Measurements from ENCODE around the gene SERPINE2. TPM values are rescaled to one million over a fixed set of nuclear protein-coding genes. Genes with fewer than 3 reads are reported as not detected.

SERPINE2 gene
- total RNA-seq, 4 donors from 2014 or later, result 7.0 to 16.5 (median 10.0) TPM

DNA sequence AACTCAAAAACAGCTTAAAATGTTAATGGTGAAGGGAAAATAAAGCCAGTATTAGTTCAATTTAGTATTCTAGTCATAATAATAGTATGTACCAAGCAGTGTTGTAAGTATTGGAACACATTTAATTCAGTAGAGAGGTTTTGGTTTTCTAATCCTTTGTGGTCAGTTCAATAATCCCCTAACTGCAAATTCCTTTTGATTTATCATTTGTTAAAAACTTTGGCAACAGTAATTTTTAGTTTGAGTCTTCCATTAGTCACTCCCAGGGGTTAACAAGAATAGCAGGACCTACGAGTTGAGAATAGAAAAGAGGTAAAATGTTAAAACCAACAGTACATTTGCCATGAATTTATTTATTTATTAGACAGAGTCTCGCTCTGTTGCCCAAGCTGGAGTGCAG lies 71.1 kb downstream of the SERPINE2 start:
- no peak overlapping the region for H3K4me3 ChIP-seq
- H3K9me3 ChIP-seq, result no peaks in the 10 kb centered on the region
- H3K4me1 ChIP-seq, result no peaks in the 10 kb centered on the region
- WGBS, result 82% methylated on average over 2 of the region's 2 CpGs
- no peaks in the 10 kb centered on the region for H3K27me3 ChIP-seq
- no peak for DNase-seq (ENCODE audit: low spot score in 2 of 2)
- no peak overlapping the region for H3K27ac ChIP-seq
- TF ChIP-seq, protein P1, sequence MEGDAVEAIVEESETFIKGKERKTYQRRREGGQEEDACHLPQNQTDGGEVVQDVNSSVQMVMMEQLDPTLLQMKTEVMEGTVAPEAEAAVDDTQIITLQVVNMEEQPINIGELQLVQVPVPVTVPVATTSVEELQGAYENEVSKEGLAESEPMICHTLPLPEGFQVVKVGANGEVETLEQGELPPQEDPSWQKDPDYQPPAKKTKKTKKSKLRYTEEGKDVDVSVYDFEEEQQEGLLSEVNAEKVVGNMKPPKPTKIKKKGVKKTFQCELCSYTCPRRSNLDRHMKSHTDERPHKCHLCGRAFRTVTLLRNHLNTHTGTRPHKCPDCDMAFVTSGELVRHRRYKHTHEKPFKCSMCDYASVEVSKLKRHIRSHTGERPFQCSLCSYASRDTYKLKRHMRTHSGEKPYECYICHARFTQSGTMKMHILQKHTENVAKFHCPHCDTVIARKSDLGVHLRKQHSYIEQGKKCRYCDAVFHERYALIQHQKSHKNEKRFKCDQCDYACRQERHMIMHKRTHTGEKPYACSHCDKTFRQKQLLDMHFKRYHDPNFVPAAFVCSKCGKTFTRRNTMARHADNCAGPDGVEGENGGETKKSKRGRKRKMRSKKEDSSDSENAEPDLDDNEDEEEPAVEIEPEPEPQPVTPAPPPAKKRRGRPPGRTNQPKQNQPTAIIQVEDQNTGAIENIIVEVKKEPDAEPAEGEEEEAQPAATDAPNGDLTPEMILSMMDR (IDR thresholded peaks at IDR 0.05), result no peak
- TF ChIP-seq EP300 (IDR thresholded peaks at IDR 0.05), result no peak
- TF ChIP-seq POLR2A (IDR thresholded peaks at IDR 0.05), result no peak
- TF ChIP-seq POLR2AphosphoS5 (IDR thresholded peaks at IDR 0.05), result no peak
- H3K36me3 ChIP-seq, result peaks cover 39% of the 10 kb centered on the region

DNA sequence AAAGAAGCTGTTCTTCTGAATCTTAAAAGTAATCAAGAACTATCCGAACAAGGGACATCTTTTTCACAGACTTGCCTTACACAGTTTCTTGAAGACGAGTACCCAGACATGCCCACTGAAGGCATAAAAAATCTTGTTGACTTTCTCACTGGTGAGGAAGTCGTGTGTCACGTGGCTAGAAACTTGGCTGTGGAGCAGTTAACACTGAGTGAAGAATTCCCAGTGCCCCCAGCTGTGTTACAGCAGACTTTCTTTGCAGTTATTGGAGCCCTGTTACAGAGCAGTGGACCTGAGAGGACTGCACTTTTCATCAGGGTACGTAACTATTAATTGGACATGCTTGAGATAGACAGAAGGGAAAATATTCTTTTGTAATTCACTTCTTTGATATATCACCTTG lies 79.4 kb downstream of the SERPINE2 start:
- 40% methylated on average over 5 of the region's 5 CpGs for WGBS
- Histone ChIP-seq H3K27ac (no peak overlapping the region), H3K9me3 (no peaks in the 10 kb centered on the region), H3K4me3 (no peak overlapping the region), H3K36me3 (peaks cover 22% of the 10 kb centered on the region), H3K4me1 (peaks cover 58% of the 10 kb centered on the region), H3K27me3 (no peaks in the 10 kb centered on the region)
- DNase-seq (ENCODE audit: low spot score in 2 of 2), result no peak
- TF ChIP-seq, protein P1 (IDR thresholded peaks at IDR 0.05), result no peak
- TF ChIP-seq POLR2AphosphoS5 (IDR thresholded peaks at IDR 0.05) (no peak), EP300 (IDR thresholded peaks at IDR 0.05) (no peak), POLR2A (IDR thresholded peaks at IDR 0.05) (no peak)

DNA sequence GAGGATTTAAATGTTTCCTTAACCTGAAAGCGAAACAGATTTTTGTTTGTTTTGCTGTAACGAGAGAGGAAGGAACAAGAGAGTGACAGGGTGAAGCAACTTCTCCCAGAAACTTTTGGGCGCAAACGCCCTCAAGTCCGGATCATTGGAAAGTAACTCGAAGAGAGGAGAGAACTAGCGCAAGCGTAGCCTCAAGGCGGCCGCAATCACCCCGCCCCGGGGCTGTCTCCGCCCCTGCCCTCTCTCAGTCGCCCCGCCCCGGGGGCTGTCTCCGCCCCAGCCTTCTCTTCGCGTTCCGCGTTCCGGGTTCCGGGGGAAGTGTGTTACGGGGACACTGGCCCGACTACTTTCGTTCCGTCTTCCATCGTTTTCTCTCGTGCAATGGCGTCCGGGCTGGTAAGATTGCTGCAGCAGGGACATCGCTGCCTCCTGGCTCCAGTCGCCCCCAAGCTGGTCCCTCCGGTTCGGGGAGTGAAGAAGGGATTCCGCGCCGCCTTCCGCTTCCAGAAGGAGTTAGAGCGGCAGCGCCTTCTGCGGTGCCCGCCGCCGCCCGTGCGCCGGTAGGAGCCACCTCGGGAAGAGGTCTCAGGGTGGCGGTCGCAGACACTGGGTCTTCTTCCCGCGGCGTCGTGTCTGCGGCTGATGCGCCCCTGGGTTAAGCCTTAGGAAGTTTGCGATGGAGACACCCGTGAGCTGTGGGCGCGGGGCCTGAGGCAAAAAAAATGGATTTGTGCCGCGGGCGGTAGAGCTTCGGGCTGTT lies 81.8 kb downstream of the SERPINE2 start, which contains the start of gene MRPL44:
MRPL44 (plus strand) TSS at position 372 of the 760 bp plus-strand sequence; CDS start at position 382, 10 bp downstream.
- peak; percentile 97 for DNase-seq (ENCODE audit: low spot score in 2 of 2)
- no peaks in the 10 kb centered on the region for H3K27me3 ChIP-seq
- peaks cover 13% of the 10 kb centered on the region for H3K36me3 ChIP-seq
- H3K4me3 ChIP-seq, result peak within 1 kb of the TSS; percentile 99
- H3K4me1 ChIP-seq, result peaks cover 52% of the 10 kb centered on the region
- peak within 1 kb of the TSS; percentile 84 for H3K27ac ChIP-seq
- 0% methylated on average over 45 of the region's 65 CpGs for WGBS
- no peaks in the 10 kb centered on the region for H3K9me3 ChIP-seq
- TF ChIP-seq POLR2AphosphoS5 (IDR thresholded peaks at IDR 0.05) (peak in 2 of 3 donors; percentile 63 to 100), POLR2A (IDR thresholded peaks at IDR 0.05) (no peak)

DNA sequence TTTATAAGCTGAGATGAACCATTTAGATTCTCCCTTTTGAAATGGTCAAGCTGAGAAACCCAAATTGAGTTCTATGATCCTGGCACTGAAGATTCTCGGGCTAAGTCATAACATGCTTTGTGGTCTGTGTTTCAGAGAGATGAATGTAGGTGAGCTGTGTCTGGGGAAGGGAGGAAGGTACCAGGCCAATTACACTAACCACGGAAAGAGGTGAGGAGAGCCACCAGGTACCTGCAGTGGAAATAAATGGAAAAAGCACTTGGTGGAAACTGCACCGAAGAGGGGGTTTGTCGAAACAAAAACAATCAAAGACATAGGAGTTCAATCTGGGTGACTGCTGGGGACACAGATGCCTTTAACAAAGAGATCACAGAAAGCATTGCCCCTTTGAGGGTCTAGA lies 82.8 kb downstream of the SERPINE2 start:
- TF ChIP-seq POLR2A (IDR thresholded peaks at IDR 0.05), result no peak
- TF ChIP-seq EP300 (IDR thresholded peaks at IDR 0.05), result no peak
- TF ChIP-seq POLR2AphosphoS5 (IDR thresholded peaks at IDR 0.05), result no peak
- TF ChIP-seq, protein P1 (IDR thresholded peaks at IDR 0.05), result no peak
- 74% methylated on average over 4 of the region's 4 CpGs for WGBS
- DNase-seq (ENCODE audit: low spot score in 2 of 2), result no peak
- Histone ChIP-seq H3K27ac (peak overlapping the region; percentile 84), H3K9me3 (no peaks in the 10 kb centered on the region), H3K36me3 (peaks cover 6% of the 10 kb centered on the region), H3K4me3 (peak overlapping the region; percentile 99), H3K4me1 (peaks cover 42% of the 10 kb centered on the region), H3K27me3 (no peaks in the 10 kb centered on the region)

DNA sequence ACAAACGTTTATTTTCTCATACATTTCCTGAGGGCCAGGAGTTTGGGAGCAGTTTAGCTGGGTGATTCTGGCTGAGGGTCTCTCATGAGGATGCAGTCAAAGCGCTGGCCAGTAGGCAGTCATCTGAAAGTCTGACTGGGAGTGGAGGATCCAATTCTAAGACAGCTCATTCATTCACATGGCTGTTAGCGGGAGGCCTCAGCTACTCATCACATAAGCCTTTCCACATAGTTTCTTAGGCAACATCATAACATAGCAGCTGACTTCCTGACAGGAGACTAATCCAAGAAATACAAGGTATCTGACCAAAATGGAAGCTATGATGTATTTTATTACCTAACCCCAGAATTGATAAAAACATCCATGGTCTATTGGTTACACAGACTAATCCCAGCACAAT lies 84.7 kb downstream of the SERPINE2 start:
- Histone ChIP-seq H3K36me3 (no peaks in the 10 kb centered on the region), H3K27ac (no peak overlapping the region), H3K4me3 (no peak overlapping the region), H3K27me3 (no peaks in the 10 kb centered on the region), H3K9me3 (no peaks in the 10 kb centered on the region), H3K4me1 (peaks cover 23% of the 10 kb centered on the region)
- no peak for DNase-seq (ENCODE audit: low spot score in 2 of 2)
- TF ChIP-seq, protein P1 (IDR thresholded peaks at IDR 0.05), result no peak
- no peak for TF ChIP-seq POLR2AphosphoS5 (IDR thresholded peaks at IDR 0.05)
- TF ChIP-seq POLR2A (IDR thresholded peaks at IDR 0.05), result no peak
- no peak for TF ChIP-seq EP300 (IDR thresholded peaks at IDR 0.05)
- 88% methylated on average over 3 of the region's 3 CpGs for WGBS
